ENCODE results near the gene PGF.

PGF gene

GRCh38 chr14:74982661-74983060, 27.3 kb upstream of the PGF start:
- intact Hi-C loops (cut with micrococcal nuclease): no loop called here
- no peaks in the 10 kb centered on the region for H3K27me3 Mint-ChIP-seq

DNA sequence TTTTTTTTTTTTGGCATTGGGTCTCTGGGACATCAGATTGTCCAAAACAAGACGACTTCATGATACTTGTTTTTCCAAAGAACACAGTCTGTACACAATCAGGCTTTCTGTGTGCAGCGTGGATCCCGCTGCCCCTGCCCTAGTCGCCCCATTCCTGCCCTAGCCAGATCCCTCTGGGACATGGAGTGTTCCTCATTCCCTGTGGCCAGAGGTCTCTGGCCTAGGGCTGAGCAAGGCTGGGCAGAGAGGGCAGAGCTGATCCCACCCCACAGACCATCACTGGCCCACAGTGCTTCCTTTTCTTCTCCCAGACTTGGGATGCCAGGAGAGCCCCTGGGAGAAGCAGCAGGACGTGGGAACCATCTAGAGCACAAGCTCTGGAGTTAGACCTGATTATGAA, 26.4 kb upstream of the PGF start:
- Mint-ChIP-seq H3K27me3 (no peaks in the 10 kb centered on the region), H3K4me1 (ENCODE audit: low read depth) (no peaks in the 10 kb centered on the region), H3K27ac (no peak overlapping the region), H3K4me3 (no peak overlapping the region), H3K9me3 (no peaks in the 10 kb centered on the region), H3K36me3 (ENCODE audit: low read depth) (no peaks in the 10 kb centered on the region)
- intact Hi-C loops (cut with micrococcal nuclease): no loop called here

More at GRCh38 chr14:74982661-74983060, 27.3 kb upstream of the PGF start:
- H3K36me3 Mint-ChIP-seq (ENCODE audit: low read depth): no peaks in the 10 kb centered on the region
- H3K4me3 Mint-ChIP-seq: no peak overlapping the region
- H3K27ac Mint-ChIP-seq: no peak overlapping the region
- H3K9me3 Mint-ChIP-seq: no peaks in the 10 kb centered on the region
- H3K4me1 Mint-ChIP-seq (ENCODE audit: low read depth): no peaks in the 10 kb centered on the region

DNA sequence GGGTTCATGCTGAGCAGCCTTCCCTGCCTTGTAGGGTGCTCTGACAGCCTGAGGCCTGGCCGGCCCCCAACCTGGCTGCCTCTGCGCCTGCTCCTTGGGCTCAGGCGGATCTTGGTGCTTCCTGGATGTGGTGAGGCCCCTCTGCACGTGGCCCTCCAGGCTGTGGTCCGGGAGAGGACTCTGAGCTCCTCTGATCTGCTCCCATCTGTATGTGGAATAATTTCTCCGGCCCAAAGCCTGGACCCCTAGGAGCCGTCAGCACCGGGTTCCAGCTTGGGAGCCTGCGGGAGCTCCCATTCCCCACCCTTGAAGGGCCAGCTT, 26.0 kb upstream of the PGF start:
- Mint-ChIP-seq H3K27me3 (no peaks in the 10 kb centered on the region), H3K27ac (no peak overlapping the region), H3K4me3 (no peak overlapping the region), H3K9me3 (no peaks in the 10 kb centered on the region), H3K36me3 (ENCODE audit: low read depth) (no peaks in the 10 kb centered on the region), H3K4me1 (ENCODE audit: low read depth) (no peaks in the 10 kb centered on the region)
- intact Hi-C loops (cut with micrococcal nuclease): no loop called here

DNA sequence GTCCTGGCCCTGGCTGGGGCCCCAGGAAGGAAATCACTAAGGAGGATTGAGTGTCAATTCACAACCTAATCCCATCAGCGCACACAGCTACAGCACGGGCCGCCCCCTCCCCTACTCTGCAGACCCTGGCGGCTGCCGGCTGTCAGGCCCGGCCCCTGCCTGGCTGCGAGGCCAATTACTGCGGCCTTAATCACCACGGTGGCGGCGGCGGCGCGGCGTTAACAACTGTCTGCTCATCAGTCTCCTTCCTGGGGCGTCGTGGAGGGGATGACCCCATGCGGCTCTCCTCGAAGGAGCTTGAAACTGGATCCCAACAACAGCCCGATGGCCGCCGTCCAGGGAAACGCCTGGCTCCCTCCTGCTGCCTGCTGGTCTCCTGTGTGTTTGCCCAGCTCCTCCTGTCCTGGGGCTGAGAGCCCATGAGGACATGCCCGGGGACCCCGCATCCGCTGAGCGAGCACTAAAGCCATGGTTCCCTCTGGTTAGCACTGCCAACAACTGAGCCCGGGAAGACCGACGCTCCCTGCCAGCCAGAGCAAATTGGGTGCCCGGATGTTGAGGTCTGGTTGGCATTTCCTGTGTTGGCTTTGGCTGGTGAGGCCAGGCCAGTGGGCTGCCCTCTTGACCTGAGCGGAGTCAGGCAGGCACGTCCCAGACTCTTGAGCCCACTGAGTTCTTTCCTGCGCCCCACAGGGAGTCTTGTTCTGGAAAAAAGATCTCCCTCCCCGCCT, 25.5 kb upstream of the PGF start:
- Mint-ChIP-seq H3K27ac (no peak overlapping the region), H3K4me3 (no peak overlapping the region), H3K27me3 (no peaks in the 10 kb centered on the region), H3K4me1 (ENCODE audit: low read depth) (no peaks in the 10 kb centered on the region), H3K9me3 (no peaks in the 10 kb centered on the region), H3K36me3 (ENCODE audit: low read depth) (no peaks in the 10 kb centered on the region)
- intact Hi-C loops (cut with micrococcal nuclease): no loop called here

DNA sequence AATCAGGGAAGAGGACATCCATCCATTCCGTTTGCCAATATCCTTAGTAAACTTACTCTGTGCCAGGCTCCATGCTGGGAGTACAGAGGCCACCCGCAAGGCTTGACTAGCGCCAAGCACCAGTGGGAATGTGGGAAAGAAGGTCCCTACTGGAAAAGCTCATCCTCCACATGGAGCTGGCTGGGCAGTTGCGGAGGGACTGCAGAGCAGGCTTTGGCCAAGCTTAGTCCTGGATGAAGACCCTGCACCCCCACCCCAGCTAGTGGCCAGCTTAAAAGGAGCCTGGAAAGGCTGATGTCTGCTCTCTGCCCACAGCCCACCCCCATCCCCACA, 25.0 kb upstream of the PGF start:
- no peak overlapping the region for H3K4me3 Mint-ChIP-seq
- H3K27me3 Mint-ChIP-seq: no peaks in the 10 kb centered on the region
- H3K27ac Mint-ChIP-seq: no peak overlapping the region
- intact Hi-C loops (cut with micrococcal nuclease): no loop called here
- H3K9me3 Mint-ChIP-seq: no peaks in the 10 kb centered on the region
- no peaks in the 10 kb centered on the region for H3K4me1 Mint-ChIP-seq (ENCODE audit: low read depth)
- no peaks in the 10 kb centered on the region for H3K36me3 Mint-ChIP-seq (ENCODE audit: low read depth)

- intact Hi-C loops (cut with micrococcal nuclease): no loop called here
- Mint-ChIP-seq H3K27me3 (no peaks in the 10 kb centered on the region), H3K27ac (no peak overlapping the region), H3K4me1 (ENCODE audit: low read depth) (no peaks in the 10 kb centered on the region), H3K4me3 (no peak overlapping the region), H3K36me3 (ENCODE audit: low read depth) (no peaks in the 10 kb centered on the region), H3K9me3 (no peaks in the 10 kb centered on the region)
Measured at GRCh38 chr14:74979442-74980397, 24.3 kb upstream of the PGF start.

DNA sequence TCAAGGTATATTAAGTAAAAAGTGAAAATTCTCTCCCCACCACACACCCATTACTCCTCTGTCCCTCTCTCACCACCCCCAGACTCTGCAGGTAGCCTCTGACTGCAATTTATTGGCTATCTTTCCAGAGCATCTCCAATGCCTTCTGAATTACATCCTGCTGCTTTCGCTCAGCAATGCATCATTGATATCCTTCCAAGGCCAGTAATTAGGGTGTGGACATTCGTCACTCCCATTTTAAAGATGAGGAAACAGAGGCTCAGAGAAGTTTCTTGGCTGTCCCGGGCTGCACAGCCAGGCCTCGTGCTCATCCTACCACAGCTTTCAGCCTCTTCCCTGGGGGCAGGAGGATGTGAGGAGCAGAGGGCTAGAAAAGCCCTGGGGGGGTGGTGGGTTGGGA, 23.6 kb upstream of the PGF start:
- Mint-ChIP-seq H3K27ac (no peak overlapping the region), H3K4me1 (ENCODE audit: low read depth) (peaks cover 4% of the 10 kb centered on the region), H3K9me3 (no peaks in the 10 kb centered on the region), H3K4me3 (no peak overlapping the region), H3K27me3 (no peaks in the 10 kb centered on the region), H3K36me3 (ENCODE audit: low read depth) (no peaks in the 10 kb centered on the region)
- intact Hi-C loops (cut with micrococcal nuclease): no loop called here

DNA sequence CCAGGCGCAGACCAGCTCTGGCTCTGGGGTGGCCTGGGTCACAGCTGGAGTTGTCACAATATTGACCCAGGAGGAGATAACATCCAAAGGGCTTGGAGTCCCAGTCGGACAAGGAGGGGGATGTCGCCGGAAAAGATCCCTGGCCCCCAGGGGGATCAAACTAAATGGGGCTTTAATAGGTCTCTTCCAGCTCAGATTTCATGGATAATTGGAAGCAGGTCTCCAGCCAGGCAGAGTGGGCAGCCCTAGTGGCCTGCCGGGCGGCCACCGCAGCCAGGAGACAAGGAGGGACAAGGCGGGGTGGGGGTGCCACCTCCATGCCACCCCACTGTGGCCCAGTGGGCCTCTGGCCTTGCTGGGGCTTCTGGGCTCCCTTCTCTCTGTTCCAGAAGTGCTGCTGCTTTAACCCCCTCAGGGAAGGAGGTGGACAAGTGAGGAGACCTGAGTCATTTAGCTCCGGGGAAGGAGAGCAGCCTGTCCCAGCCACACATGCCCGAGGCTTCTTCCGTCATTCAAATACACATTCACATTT, 23.1 kb upstream of the PGF start:
- intact Hi-C loops (cut with micrococcal nuclease): no loop called here

GRCh38 chr14:74977901-74978385, 22.5 kb upstream of the PGF start:
- Mint-ChIP-seq H3K27ac (no peak overlapping the region), H3K9me3 (no peaks in the 10 kb centered on the region), H3K4me3 (no peak overlapping the region), H3K4me1 (ENCODE audit: low read depth) (peaks cover 15% of the 10 kb centered on the region), H3K27me3 (no peaks in the 10 kb centered on the region), H3K36me3 (ENCODE audit: low read depth) (no peaks in the 10 kb centered on the region)
- intact Hi-C loops (cut with micrococcal nuclease): no loop called here

More for the DNA sequence above, 23.1 kb upstream of the PGF start:
- Mint-ChIP-seq H3K36me3 (ENCODE audit: low read depth) (no peaks in the 10 kb centered on the region), H3K4me1 (ENCODE audit: low read depth) (peaks cover 10% of the 10 kb centered on the region), H3K9me3 (no peaks in the 10 kb centered on the region), H3K4me3 (no peak overlapping the region), H3K27ac (no peak overlapping the region), H3K27me3 (no peaks in the 10 kb centered on the region)

DNA sequence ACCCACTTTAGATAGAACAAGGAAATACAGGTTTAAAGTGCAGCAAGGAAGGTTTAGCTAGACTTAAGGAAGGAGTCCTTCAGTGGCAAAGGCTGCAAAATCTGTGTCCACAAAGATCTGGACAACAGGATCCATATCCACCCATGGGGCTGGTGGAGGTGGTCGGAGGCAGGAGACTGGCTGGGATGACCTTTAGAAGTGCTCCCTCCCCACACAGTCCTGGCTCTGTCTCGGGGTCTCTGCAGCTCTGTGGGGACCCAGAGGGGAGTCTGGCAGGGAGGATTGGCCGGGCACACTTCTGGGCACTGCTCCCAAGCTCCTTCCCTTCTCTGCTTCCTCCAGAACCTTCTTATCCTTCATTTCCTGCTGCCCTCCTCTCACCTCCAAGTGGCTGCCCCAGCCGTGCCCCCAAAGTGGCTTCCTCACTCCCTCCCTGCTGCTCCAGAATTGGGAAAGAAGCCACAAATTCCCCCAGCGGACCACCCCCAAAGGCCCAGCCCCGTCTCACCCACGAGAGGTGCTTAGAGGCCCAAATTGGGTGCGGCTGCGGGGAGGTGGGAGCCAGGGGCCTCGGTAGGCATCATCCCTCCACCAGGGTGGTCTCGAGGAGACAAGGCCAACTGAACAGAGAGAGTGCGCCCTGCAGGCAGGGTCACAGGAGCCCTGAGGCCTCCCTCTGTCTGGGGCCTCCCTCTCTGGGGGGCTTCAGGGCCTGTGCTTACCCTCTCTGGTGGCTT, 21.9 kb upstream of the PGF start:
- H3K36me3 Mint-ChIP-seq (ENCODE audit: low read depth): no peaks in the 10 kb centered on the region
- H3K27ac Mint-ChIP-seq: no peak overlapping the region
- H3K27me3 Mint-ChIP-seq: no peaks in the 10 kb centered on the region
- peaks cover 19% of the 10 kb centered on the region for H3K4me1 Mint-ChIP-seq (ENCODE audit: low read depth)
- no peaks in the 10 kb centered on the region for H3K9me3 Mint-ChIP-seq
- intact Hi-C loops (cut with micrococcal nuclease): no loop called here
- H3K4me3 Mint-ChIP-seq: no peak overlapping the region

GRCh38 chr14:74976264-74977113, 21.1 kb upstream of the PGF start:
- Mint-ChIP-seq H3K27ac (no peak overlapping the region), H3K9me3 (no peaks in the 10 kb centered on the region), H3K4me1 (ENCODE audit: low read depth) (peaks cover 19% of the 10 kb centered on the region), H3K27me3 (no peaks in the 10 kb centered on the region), H3K4me3 (no peak overlapping the region), H3K36me3 (ENCODE audit: low read depth) (no peaks in the 10 kb centered on the region)
- intact Hi-C loops (cut with micrococcal nuclease): no loop called here

DNA sequence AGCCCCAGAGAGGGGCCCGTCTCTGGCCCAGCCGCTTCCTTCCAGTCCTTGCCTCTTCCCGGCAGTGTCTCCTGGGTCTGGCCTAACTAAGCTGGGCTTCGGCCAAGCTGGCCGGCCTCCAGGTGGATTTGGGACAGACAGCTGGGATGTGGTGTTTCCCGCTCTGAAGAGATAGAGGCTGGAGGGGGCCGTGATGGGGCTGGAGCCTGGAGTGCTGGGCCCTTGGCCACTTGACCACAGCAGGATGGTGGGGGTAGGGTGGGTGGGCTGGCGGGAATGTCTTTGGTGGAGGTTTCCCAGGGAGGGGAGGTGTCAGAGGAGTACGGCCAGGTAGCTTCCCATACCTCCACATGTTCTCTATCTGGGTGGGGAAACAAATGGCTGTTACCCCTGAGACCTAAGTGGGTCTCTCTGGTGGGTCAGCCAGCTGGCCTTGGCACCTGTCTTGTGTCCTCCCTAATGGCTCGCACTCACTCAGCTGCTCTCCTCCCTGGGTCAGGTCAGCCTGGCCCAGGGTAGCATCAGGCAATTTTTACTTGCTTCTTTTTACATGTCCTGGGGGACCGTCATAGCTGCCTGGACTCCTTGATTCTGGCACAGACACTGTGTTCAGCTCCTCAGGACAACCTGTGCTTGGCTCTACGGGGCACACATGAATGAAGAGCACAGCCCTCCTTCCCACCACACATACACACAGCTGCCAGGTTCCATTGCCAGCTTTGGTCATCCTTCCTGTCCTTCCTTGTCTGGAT, 19.8 kb upstream of the PGF start:
- no peaks in the 10 kb centered on the region for H3K9me3 Mint-ChIP-seq
- H3K27me3 Mint-ChIP-seq: peaks cover 1% of the 10 kb centered on the region
- H3K36me3 Mint-ChIP-seq (ENCODE audit: low read depth): no peaks in the 10 kb centered on the region
- intact Hi-C loops (cut with micrococcal nuclease): no loop called here
- no peak overlapping the region for H3K4me3 Mint-ChIP-seq
- peaks cover 19% of the 10 kb centered on the region for H3K4me1 Mint-ChIP-seq (ENCODE audit: low read depth)
- no peak overlapping the region for H3K27ac Mint-ChIP-seq
